GM12891 (cell line): ENCODE results near the gene RRAD.

ENCODE experiments used
- DNase-seq: peaks from one replicate; pipeline ENCODE4 v3.0.0; 2011; ENCODE audit warnings: low spot score; ENCODE audit not compliant: insufficient read length
- FAIRE-seq: peaks from 2 replicates; lab custom pipeline; 2011; peaks lifted over from hg19 to GRCh38; lab: Jason Lieb, UNC
- PAX5 ChIP-seq: IDR thresholded peaks from 2 replicates; pipeline ENCODE4 v1.6.1; 2011; ENCODE audit warnings: low read length, moderate library complexity, mild to moderate bottlenecking; ENCODE audit not compliant: insufficient read depth, severe bottlenecking
- POLR2A ChIP-seq: IDR thresholded peaks from 2 replicates; pipeline ENCODE4 v1.6.1; 2011; ENCODE audit warnings: low read depth, low read length, control low read depth
- POLR2AphosphoS5 ChIP-seq: IDR thresholded peaks from 2 replicates; pipeline ENCODE4 v1.6.1; 2011; ENCODE audit warnings: low read depth, low read length, control low read depth
- POU2F2 ChIP-seq: IDR thresholded peaks from 2 replicates; pipeline ENCODE4 v1.6.1; 2011; ENCODE audit warnings: low read depth, mild to moderate bottlenecking, control low read depth, low read length, moderate library complexity
- SPI1 ChIP-seq: IDR thresholded peaks from 2 replicates; pipeline ENCODE4 v1.6.1; 2011; ENCODE audit warnings: low read depth, low read length, control low read depth
- TAF1 ChIP-seq: IDR thresholded peaks from 2 replicates; pipeline ENCODE4 v1.6.1; 2011; ENCODE audit warnings: low read depth, low read length, control low read depth

RRAD gene

DNA sequence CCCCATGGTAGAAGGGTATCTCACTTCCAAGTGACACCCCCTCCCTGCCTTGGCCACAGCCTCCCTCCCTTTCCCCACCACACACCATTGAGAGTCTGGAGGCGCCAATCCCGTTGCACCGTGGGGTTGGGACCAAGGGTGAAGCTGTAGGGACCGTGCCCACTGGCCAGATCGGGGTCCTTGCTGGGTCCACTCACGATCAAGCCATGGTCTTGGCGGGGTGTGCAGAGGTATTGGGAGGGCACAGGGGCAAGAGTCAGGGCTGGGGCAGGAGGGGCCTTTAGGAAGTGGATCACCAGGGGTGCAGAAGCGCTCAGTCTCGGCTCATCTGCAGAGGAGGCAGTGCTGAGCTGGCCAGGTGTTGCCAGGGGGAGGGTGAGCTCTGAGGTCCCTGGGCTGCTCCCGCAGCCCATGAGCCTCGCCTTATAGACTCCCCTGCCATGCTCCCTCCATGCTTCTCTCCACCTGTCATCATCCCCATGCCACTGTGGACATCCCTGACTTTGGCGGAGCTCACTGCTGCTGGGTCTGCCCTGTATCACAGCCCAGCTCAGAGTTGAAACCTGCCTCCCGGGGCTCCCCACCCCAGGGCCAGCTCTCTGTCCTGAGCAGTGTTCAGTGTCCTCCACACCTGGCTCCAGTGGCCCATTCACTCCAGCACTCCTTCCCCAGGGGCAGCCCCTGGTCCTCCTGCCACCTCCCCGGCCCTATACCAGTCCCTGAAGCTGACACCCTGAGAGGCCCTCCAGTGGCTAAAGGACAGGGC, 15.0 kb downstream of the RRAD start:
- FAIRE-seq (no peak), DNase-seq (no peak)
- no peak for TF ChIP-seq SPI1
- no peak for TF ChIP-seq POU2F2
- TF ChIP-seq POLR2A, result no peak
- TF ChIP-seq POLR2AphosphoS5, result no peak
- no peak for TF ChIP-seq PAX5
- TF ChIP-seq TAF1, result no peak

DNA sequence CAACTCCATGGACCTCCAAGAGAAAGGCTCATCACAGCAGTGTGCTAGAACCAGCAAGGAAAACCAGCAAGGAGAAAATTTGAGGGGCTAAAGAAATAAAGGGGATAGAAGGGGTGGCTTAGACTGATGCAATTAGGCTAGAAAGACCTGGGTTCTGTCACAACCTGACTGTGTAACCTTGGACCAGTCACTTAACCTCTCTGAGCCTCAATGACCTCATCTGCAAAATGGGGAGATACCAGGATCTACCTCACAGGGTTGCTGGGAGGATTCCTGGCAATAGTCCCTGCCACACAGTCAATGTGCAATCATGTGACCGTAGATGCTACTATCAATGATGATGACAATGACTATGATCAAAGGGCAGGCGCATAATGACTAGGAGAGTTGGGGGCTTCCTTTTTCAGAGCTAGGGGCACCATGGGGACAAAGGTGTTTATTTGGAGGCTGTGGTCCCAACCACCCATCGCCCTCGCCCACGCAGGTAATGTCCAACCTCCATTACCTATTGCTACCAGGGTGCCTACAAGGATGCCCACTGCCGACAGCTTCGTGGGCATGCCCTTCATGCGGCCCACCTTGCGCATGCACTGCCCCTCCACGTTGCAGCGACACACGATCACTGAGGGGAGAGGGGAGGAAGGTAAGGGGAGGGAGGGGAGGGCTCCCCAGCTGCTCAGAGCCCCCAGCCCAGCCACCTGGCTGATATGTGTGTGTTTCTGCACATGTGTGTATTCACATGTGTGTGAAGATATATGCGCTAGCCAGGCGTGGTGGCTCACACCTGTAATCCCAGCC, 16.4 kb downstream of the RRAD start:
- no peak for TF ChIP-seq POLR2A
- TF ChIP-seq POU2F2, result no peak
- TF ChIP-seq SPI1, result no peak
- no peak for TF ChIP-seq PAX5
- no peak for TF ChIP-seq POLR2AphosphoS5
- TF ChIP-seq TAF1, result no peak
- no peak for FAIRE-seq
- peak; percentile 2 for DNase-seq

DNA sequence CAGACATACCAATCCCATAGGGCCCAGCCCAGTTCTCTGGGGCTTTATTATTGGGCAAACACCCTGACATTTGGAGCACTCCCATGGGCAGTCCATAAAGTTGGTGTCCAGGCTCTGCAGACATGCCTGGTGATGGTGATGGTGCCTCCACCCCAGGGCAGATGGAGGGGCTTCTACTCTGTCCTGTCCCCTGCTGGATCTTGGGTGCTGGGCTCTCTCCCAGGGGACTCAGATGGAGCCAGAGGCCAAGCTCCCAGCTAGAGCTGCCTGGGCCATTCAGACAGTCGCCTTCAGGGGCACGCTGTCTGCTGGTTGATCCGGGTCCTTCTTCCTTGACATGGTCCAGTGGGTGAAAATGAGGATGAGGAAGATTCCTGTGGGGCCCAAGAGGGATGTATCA, 17.2 kb downstream of the RRAD start:
- no peak for FAIRE-seq

DNA sequence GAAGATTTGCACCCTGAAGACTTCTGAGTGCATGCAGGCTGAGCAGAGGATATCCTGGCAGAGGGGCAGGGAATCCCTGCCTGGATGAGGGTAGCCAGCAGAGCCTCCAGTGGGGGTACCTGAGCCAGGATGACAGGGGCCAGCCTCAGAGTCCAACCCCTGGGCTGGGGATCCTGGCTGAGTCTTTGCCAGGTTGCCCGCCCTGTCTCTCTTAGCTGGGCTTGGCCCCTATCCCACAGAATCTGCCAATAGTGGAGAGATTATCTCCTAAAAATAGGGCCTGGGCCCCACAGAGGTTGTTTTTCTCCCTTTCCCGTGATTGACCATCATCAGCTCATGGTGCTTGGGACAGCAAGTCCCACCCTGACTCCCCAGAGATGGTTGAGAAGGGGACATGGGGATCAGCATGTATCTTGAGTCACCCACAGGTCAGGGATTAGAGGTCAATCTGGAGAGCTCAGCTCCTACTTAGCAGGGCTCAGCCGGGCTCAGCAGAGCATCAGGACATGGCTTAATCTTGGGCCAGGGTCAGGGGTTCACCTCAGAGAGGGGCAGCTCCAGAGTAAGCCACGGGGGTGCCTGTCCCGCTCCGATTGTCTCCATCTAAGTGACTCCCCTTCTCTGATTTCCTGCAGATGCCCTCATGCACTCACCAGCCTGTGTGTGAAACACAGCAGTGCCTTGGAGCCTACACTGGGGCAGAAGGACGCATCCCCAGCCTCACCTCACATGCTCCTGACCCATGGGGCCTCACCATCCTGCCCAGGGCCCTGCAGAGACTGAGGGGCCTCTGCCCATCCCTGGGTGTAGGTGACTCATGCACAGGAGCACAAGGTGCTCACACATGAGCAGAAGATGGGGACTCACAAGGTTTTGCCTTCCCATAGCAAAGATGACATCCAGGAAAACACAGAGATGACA, 18.2 kb downstream of the RRAD start:
- TF ChIP-seq POLR2AphosphoS5 (no peak), PAX5 (no peak), POU2F2 (no peak), TAF1 (no peak), SPI1 (no peak), POLR2A (no peak)
- DNase-seq, result no peak
- FAIRE-seq, result no peak

More for the DNA sequence above, 17.2 kb downstream of the RRAD start:
- DNase-seq, result peak; percentile 3
- TF ChIP-seq POLR2A, result no peak
- no peak for TF ChIP-seq SPI1
- TF ChIP-seq TAF1, result no peak
- TF ChIP-seq POLR2AphosphoS5, result no peak
- no peak for TF ChIP-seq POU2F2
- TF ChIP-seq PAX5, result no peak

DNA sequence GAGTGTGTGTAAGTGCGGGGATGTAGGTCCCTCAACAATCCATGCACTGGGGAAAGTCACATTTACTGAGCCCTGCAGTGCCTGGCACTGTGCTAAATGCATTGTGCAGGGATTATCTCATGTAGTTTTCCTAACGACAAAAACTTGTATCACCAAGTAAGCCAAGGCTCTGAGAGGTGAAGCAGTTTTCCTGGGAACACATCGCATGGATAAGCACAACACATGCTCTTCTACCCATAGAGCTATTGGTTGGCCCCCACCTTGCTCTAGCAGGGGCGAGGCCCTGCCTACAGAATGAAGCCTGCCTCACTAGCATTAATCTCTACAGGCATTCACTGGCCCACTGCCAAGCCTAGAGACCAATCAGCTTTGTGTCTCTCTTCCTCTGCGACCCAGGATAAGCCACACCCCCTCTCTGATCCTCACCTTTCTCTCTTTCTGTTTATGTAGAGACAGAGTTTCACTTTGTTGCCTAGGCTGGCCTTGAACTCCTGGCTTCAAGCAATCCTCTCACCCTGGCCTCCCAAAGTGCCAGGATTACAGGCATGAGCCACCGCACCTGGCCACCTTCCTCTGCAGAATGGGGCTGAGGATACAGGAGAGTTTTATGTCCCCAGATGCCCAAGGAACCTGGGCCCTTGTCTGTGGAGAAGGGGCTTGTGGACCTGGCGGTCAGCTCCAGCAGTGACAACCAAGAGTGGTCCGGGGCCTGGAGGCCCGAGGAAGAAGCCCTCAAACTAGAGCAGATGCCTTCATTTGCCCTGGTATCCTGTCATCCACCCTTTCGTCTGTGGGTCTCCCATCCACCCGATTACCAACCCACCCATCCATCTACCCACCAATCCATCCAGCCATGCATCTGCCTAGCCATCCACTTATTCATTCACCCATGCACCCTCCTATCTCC, 19.4 kb downstream of the RRAD start:
- peak; percentile 58 for DNase-seq
- TF ChIP-seq POU2F2 (no peak), POLR2A (no peak), SPI1 (no peak), TAF1 (no peak), POLR2AphosphoS5 (no peak)
- peak; percentile 51 for FAIRE-seq

DNA sequence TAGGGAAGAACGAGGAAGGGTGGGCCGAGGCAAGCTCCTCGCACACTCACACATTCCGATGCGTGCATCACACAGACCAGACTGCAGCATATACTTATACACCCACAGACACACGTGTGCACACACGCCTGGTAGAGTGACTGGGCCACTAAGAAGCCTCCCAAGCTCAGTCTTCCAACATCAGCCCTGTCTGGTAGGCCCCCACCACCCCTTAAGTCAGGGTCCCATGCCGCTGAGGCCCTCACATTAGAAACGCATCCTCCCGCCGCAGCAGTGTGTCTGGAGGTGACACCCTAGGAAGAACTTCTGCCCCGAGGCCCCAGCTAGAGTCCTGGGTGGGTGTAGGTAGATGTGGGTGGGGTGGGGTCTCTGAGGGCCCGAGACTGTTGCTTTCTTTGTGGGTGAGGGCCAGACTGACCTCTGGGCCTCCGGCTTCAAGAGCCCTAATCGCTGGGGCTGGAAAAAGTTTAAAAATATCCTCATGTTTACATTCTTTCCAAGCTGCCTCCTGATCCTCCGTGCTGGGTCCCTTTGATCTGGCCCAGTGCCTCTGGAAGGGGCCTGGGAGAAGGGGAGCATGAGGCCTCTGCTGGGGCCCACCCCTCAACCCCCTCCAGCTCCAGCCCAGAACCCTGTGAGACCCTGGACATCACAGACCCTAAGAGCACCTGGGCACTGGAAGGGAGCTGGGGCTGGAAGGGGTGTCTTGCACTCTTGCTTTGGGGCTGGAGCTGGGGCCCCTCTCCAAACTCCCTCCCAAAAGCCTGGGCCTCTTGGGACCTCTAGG, 20.3 kb downstream of the RRAD start:
- DNase-seq (peak; percentile 11), FAIRE-seq (no peak)
- no peak for TF ChIP-seq POU2F2
- no peak for TF ChIP-seq SPI1
- TF ChIP-seq TAF1, result no peak
- no peak for TF ChIP-seq PAX5
- no peak for TF ChIP-seq POLR2A
- TF ChIP-seq POLR2AphosphoS5, result no peak

DNA sequence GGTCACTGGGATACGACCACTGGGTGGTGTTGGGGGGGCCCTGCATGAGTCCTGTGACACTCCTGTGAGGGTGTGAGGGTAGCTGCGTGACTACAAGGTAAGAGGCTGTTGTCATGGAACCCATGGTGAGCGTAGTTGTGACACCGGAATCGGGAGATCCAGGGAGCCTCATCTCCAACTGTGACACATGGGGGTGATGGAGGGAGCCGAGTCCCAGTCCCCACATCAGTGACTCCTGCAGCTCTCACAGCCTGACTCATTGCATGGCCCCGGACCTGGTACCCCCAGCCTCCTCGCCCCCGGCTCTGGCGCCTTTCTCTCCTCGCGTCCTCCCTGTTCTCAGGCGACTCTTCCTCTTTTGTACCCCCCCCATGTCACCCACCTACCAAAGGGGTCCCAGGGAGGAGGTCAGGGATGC, 20.9 kb downstream of the RRAD start:
- DNase-seq (peak; percentile 7), FAIRE-seq (no peak)

More for the DNA sequence above, 20.9 kb downstream of the RRAD start:
- TF ChIP-seq TAF1, result no peak
- no peak for TF ChIP-seq POLR2AphosphoS5
- no peak for TF ChIP-seq POLR2A
- TF ChIP-seq POU2F2, result no peak
- TF ChIP-seq PAX5, result no peak
- no peak for TF ChIP-seq SPI1
